Measurements from ENCODE around the gene RBM18. TPM values are rescaled to one million over a fixed set of nuclear protein-coding genes. Genes with fewer than 3 reads are reported as not detected.

The RBM18 gene
- total RNA-seq, 1 experiment from 2014 or later = 19.2 TPM

GRCh38 chr9:122222791-122223190, 41.8 kb downstream of the RBM18 start:
- no peak overlapping the region for H3K27ac ChIP-seq (ENCODE audit: low read length)
- DNase-seq (ENCODE audit: low read depth, low spot score) = no peak
- TF ChIP-seq TCF7L2 (IDR thresholded peaks at IDR 0.05; ENCODE audit: low read depth, low read length) (no peak), CTCF (IDR thresholded peaks at IDR 0.05) (no peak), REST (IDR thresholded peaks at IDR 0.05; ENCODE audit: insufficient read depth in 1 of 2, low read depth in 2 of 2, low read length in 1 of 2) (no peak), POLR2AphosphoS5 (IDR thresholded peaks at IDR 0.05; ENCODE audit: low read depth, low read length) (no peak), SIN3A (IDR thresholded peaks at IDR 0.05; ENCODE audit: borderline replicate concordance, insufficient read depth, low read depth, low read length) (no peak)
- peaks cover 2% of the 10 kb centered on the region; the same call in 1 of the 2 replicates for H3K27me3 ChIP-seq (ENCODE audit: control insufficient read depth, insufficient read depth, low read length)
- intact Hi-C loops (cut with micrococcal nuclease; ENCODE audit: unreplicated experiment) (no loop called here), in situ Hi-C loops (cut with HindIII; ENCODE audit: low pct_unique_long_range_greater_than_20kb, low sequenced_read_pairs) (no loop called here)
- H3K4me1 ChIP-seq (ENCODE audit: control insufficient read depth, insufficient read depth, low read length) = no peaks in the 10 kb centered on the region
- ChIA-PET POLR2A (no interaction called here), CTCF (no interaction called here)
- no peaks in the 10 kb centered on the region for H3K9me3 ChIP-seq (ENCODE audit: control insufficient read depth, insufficient read depth, low read depth, low read length)
- H3K36me3 ChIP-seq (ENCODE audit: control insufficient read depth, insufficient read depth, low read length) = no peaks in the 10 kb centered on the region
- H3K4me3 ChIP-seq (ENCODE audit: low read depth in 2 of 2, low read length in 2 of 2) = no peak overlapping the region
- ATAC-seq = no peak
- BruUV-seq (replicated peaks) = no TSS peak

- no peak overlapping the region for H3K27ac ChIP-seq (ENCODE audit: low read length)
- intact Hi-C loops (cut with micrococcal nuclease; ENCODE audit: unreplicated experiment) (no loop called here), in situ Hi-C loops (cut with HindIII; ENCODE audit: low pct_unique_long_range_greater_than_20kb, low sequenced_read_pairs) (no loop called here)
- H3K36me3 ChIP-seq (ENCODE audit: control insufficient read depth, insufficient read depth, low read length) = no peaks in the 10 kb centered on the region
- ATAC-seq (no peak), DNase-seq (ENCODE audit: low read depth, low spot score) (no peak)
- H3K9me3 ChIP-seq (ENCODE audit: control insufficient read depth, insufficient read depth, low read depth, low read length) = no peaks in the 10 kb centered on the region
- ChIA-PET CTCF (no interaction called here), POLR2A (no interaction called here)
- TF ChIP-seq REST (IDR thresholded peaks at IDR 0.05; ENCODE audit: insufficient read depth in 1 of 2, low read depth in 2 of 2, low read length in 1 of 2) (no peak), SIN3A (IDR thresholded peaks at IDR 0.05; ENCODE audit: borderline replicate concordance, insufficient read depth, low read depth, low read length) (no peak), POLR2AphosphoS5 (IDR thresholded peaks at IDR 0.05; ENCODE audit: low read depth, low read length) (no peak)
- H3K4me3 ChIP-seq (ENCODE audit: low read depth in 2 of 2, low read length in 2 of 2) = no peak overlapping the region
- no peaks in the 10 kb centered on the region for H3K4me1 ChIP-seq (ENCODE audit: control insufficient read depth, insufficient read depth, low read length)
- H3K27me3 ChIP-seq (ENCODE audit: control insufficient read depth, insufficient read depth, low read length) = no peaks in the 10 kb centered on the region
- no TSS peak for BruUV-seq (replicated peaks)
Observed at GRCh38 chr9:122221183-122221811, 43.3 kb downstream of the RBM18 start.

Data from Panc1 (cell line).